DOHH2 (cell line): ENCODE results near the gene MST1R.

Experiments
- H3F3A ChIP-seq: fragments of 200-600 bp; sonication (generic), shearing (Covaris generic); 2 replicates; pipeline ENCODE4 v1.6.0; 2016; ENCODE audit warnings: antibody characterized with exemption, mild to moderate bottlenecking; ENCODE audit not compliant: control insufficient read depth, insufficient read depth
- H3K27ac ChIP-seq: fragments of 200-600 bp; sonication (generic); 2 replicates; pipeline ENCODE4 v1.5.1; 2014; ENCODE audit warnings: low read depth, mild to moderate bottlenecking, low read length, moderate library complexity
- H3K27me3 ChIP-seq: fragments of 200-600 bp; sonication (generic); 2 replicates; pipeline ENCODE4 v1.6.1; 2014; ENCODE audit warnings: mild to moderate bottlenecking, low read length, mixed read lengths; ENCODE audit not compliant: control insufficient read depth
- H3K36me3 ChIP-seq: fragments of 200-600 bp; sonication (generic); 2 replicates; pipeline ENCODE4 v1.6.1; 2014; ENCODE audit warnings: mild to moderate bottlenecking, low read length, moderate library complexity, mixed read lengths; ENCODE audit not compliant: control insufficient read depth
- H3K4me1 ChIP-seq: fragments of 200-600 bp; sonication (generic); 2 replicates; pipeline ENCODE4 v1.6.1; 2014; ENCODE audit warnings: mild to moderate bottlenecking, low read length, mixed read lengths; ENCODE audit not compliant: control insufficient read depth
- H3K4me2 ChIP-seq: fragments of 200-600 bp; sonication (generic); 2 replicates; pipeline ENCODE4 v1.6.0; 2014; ENCODE audit warnings: mild to moderate bottlenecking, low read length, moderate library complexity
- H3K4me3 ChIP-seq: fragments of 200-600 bp; sonication (generic); 2 replicates; pipeline ENCODE4 v1.5.1; 2014; ENCODE audit warnings: mild to moderate bottlenecking, low read length, mixed read lengths
- H3K79me2 ChIP-seq: fragments of 200-600 bp; sonication (generic); 2 replicates; pipeline ENCODE4 v1.6.1; 2014; ENCODE audit warnings: mild to moderate bottlenecking, low read length, mixed read lengths; ENCODE audit not compliant: control insufficient read depth
- H3K9me2 ChIP-seq: fragments of 200-600 bp; sonication (generic); replicated peaks from 2 replicates; pipeline ENCODE4 v1.6.1; 2014; ENCODE audit warnings: mild to moderate bottlenecking, low read length, mixed read lengths; ENCODE audit not compliant: control insufficient read depth
- H3K9me3 ChIP-seq: fragments of 200-600 bp; sonication (generic); 2 replicates; pipeline ENCODE4 v1.6.1; 2014; ENCODE audit warnings: antibody characterized with exemption, low read length, mixed read lengths; ENCODE audit not compliant: control insufficient read depth, insufficient read depth
- H4K20me1 ChIP-seq: fragments of 200-600 bp; sonication (generic); 2 replicates; pipeline ENCODE4 v1.6.0; 2014; ENCODE audit warnings: low read depth, mild to moderate bottlenecking, antibody characterized with exemption, low read length, moderate library complexity; ENCODE audit not compliant: control insufficient read depth, insufficient read depth
- CTCF ChIP-seq: fragments of 200-600 bp; sonication (generic); IDR thresholded peaks from one replicate; pipeline ENCODE4 v1.5.1; 2014; ENCODE audit warnings: antibody characterized with exemption, mild to moderate bottlenecking, low read depth, low read length; ENCODE audit not compliant: poor library complexity, severe bottlenecking
- EZH2phosphoT487 ChIP-seq: fragments of 200-600 bp; sonication (generic); IDR thresholded peaks from 2 replicates; pipeline ENCODE4 v1.6.1; 2017; ENCODE audit warnings: borderline replicate concordance, mild to moderate bottlenecking, antibody characterized with exemption, low read length, moderate library complexity, mixed read lengths

The MST1R gene

GRCh38 chr3:49928481-49929017 is 24.9 kb upstream of the MST1R start:
- Histone ChIP-seq H3K9me3 (no peaks in the 10 kb centered on the region), H4K20me1 (no peaks in the 10 kb centered on the region), H3K9me2 (no peaks in the 10 kb centered on the region), H3K4me2 (peak overlapping the region; percentile 99), H3K4me1 (peaks cover 39% of the 10 kb centered on the region), H3K27ac (no peak overlapping the region), H3K4me3 (peak overlapping the region; percentile 85), H3K27me3 (no peaks in the 10 kb centered on the region), H3K36me3 (peaks cover 19% of the 10 kb centered on the region), H3K79me2 (peaks cover 45% of the 10 kb centered on the region), H3F3A (no peaks in the 10 kb centered on the region; the same call in 1 of the 2 replicates)
- TF ChIP-seq CTCF (no peak), EZH2phosphoT487 (no peak)

GRCh38 chr3:49927798-49928197 is 24.1 kb upstream of the MST1R start:
- Histone ChIP-seq H4K20me1 (no peaks in the 10 kb centered on the region), H3K27ac (no peak overlapping the region), H3K79me2 (peaks cover 45% of the 10 kb centered on the region), H3K27me3 (no peaks in the 10 kb centered on the region), H3K4me2 (peak overlapping the region; percentile 99), H3K36me3 (peaks cover 19% of the 10 kb centered on the region), H3K9me2 (no peaks in the 10 kb centered on the region), H3F3A (no peaks in the 10 kb centered on the region; the same call in 1 of the 2 replicates), H3K9me3 (no peaks in the 10 kb centered on the region), H3K4me1 (peaks cover 39% of the 10 kb centered on the region), H3K4me3 (peak overlapping the region; percentile 85; the same call in 1 of the 2 replicates)
- TF ChIP-seq CTCF: no peak

- H3K4me2 ChIP-seq: no peak overlapping the region
- peaks cover 19% of the 10 kb centered on the region for H3K36me3 ChIP-seq
- H3K4me3 ChIP-seq: no peak overlapping the region
- H3K4me1 ChIP-seq: peaks cover 36% of the 10 kb centered on the region
- no peaks in the 10 kb centered on the region; the same call in 1 of the 2 replicates for H3F3A ChIP-seq
- no peaks in the 10 kb centered on the region for H3K9me2 ChIP-seq
- TF ChIP-seq CTCF (no peak), EZH2phosphoT487 (no peak)
- H3K9me3 ChIP-seq: no peaks in the 10 kb centered on the region
- H3K27me3 ChIP-seq: no peaks in the 10 kb centered on the region
- peaks cover 45% of the 10 kb centered on the region for H3K79me2 ChIP-seq
- H3K27ac ChIP-seq: no peak overlapping the region
- no peaks in the 10 kb centered on the region for H4K20me1 ChIP-seq
Measured at GRCh38 chr3:49926117-49926728, 22.6 kb upstream of the MST1R start.
